ENCODE measurements around the gene MPIG6B.

MPIG6B gene

DNA sequence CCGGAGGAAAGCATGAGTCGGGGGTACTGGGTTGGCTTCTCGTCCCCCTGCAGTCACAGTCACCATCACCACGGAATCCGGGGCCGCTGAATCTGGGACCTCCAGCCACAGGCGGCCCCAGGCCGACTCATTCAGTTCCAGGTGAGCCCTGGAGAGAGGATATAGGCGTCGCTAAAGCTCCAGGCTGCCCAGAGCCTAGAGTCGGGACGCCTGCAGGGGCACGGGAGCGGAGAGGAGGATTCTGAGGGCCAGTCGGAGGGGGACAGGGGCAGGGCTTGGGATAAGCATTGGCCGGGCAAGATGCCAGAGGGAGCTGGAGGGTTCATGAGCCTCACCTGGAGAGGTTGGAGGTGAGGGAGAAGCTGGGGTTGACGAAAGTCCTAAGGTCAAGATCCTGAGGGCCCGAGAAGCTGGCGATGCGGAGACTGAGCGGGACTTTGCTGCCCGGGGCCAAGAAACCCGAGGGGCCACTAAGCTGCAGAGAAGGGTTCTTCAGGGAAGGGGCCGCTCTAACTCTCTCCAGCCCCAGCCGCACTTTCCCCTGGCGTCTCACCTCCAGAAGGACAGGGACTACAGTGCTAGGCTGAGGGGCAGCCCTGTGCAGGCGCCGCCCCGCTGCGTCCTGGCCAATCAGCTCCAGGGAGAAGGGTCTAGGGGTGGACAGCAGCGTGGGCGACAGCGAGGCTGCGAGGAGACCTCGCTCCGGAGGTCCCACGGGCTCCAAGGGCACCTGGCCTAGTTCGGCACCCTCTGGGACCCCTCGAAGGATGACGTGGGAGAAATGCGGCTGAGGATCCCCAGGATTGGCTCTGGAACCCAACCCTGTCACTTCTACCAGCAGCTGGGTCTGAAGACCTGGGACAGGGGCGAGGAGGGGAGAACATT is 43.0 kb downstream of the MPIG6B start:
- no peak for TF ChIP-seq ZFP30 (CRISPR knock-in tag; IDR thresholded peaks at IDR 0.05)
- TF ChIP-seq PPARA (CRISPR knock-in tag; IDR thresholded peaks at IDR 0.05; ENCODE audit: borderline replicate concordance), result no peak
- no peak for TF ChIP-seq TOX (CRISPR knock-in tag; IDR thresholded peaks at IDR 0.05; ENCODE audit: borderline replicate concordance)
- TF ChIP-seq, protein P1, sequence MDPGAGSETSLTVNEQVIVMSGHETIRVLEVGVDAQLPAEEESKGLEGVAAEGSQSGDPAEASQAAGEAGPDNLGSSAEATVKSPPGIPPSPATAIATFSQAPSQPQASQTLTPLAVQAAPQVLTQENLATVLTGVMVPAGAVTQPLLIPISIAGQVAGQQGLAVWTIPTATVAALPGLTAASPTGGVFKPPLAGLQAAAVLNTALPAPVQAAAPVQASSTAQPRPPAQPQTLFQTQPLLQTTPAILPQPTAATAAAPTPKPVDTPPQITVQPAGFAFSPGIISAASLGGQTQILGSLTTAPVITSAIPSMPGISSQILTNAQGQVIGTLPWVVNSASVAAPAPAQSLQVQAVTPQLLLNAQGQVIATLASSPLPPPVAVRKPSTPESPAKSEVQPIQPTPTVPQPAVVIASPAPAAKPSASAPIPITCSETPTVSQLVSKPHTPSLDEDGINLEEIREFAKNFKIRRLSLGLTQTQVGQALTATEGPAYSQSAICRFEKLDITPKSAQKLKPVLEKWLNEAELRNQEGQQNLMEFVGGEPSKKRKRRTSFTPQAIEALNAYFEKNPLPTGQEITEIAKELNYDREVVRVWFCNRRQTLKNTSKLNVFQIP (CRISPR knock-in tag; IDR thresholded peaks at IDR 0.05; ENCODE audit: borderline replicate concordance, low read depth), result no peak
- TF ChIP-seq, protein P2, sequence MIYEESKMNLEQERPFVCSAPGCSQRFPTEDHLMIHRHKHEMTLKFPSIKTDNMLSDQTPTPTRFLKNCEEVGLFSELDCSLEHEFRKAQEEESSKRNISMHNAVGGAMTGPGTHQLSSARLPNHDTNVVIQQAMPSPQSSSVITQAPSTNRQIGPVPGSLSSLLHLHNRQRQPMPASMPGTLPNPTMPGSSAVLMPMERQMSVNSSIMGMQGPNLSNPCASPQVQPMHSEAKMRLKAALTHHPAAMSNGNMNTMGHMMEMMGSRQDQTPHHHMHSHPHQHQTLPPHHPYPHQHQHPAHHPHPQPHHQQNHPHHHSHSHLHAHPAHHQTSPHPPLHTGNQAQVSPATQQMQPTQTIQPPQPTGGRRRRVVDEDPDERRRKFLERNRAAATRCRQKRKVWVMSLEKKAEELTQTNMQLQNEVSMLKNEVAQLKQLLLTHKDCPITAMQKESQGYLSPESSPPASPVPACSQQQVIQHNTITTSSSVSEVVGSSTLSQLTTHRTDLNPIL (CRISPR knock-in tag; IDR thresholded peaks at IDR 0.05; ENCODE audit: low read depth), result no peak
- TF ChIP-seq, protein P3, sequence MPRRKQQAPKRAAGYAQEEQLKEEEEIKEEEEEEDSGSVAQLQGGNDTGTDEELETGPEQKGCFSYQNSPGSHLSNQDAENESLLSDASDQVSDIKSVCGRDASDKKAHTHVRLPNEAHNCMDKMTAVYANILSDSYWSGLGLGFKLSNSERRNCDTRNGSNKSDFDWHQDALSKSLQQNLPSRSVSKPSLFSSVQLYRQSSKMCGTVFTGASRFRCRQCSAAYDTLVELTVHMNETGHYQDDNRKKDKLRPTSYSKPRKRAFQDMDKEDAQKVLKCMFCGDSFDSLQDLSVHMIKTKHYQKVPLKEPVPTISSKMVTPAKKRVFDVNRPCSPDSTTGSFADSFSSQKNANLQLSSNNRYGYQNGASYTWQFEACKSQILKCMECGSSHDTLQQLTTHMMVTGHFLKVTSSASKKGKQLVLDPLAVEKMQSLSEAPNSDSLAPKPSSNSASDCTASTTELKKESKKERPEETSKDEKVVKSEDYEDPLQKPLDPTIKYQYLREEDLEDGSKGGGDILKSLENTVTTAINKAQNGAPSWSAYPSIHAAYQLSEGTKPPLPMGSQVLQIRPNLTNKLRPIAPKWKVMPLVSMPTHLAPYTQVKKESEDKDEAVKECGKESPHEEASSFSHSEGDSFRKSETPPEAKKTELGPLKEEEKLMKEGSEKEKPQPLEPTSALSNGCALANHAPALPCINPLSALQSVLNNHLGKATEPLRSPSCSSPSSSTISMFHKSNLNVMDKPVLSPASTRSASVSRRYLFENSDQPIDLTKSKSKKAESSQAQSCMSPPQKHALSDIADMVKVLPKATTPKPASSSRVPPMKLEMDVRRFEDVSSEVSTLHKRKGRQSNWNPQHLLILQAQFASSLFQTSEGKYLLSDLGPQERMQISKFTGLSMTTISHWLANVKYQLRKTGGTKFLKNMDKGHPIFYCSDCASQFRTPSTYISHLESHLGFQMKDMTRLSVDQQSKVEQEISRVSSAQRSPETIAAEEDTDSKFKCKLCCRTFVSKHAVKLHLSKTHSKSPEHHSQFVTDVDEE (CRISPR knock-in tag; IDR thresholded peaks at IDR 0.05), result no peak
- no peak for TF ChIP-seq CSDC2 (CRISPR knock-in tag; IDR thresholded peaks at IDR 0.05)
- no peak for TF ChIP-seq ZFP3 (CRISPR knock-in tag; IDR thresholded peaks at IDR 0.05)
- TF ChIP-seq ZNF8 (CRISPR knock-in tag; IDR thresholded peaks at IDR 0.05), result no peak
- no peak for TF ChIP-seq TCF4 (CRISPR knock-in tag; IDR thresholded peaks at IDR 0.05; ENCODE audit: borderline replicate concordance)
- no peak for TF ChIP-seq SNAI2 (CRISPR knock-in tag; IDR thresholded peaks at IDR 0.05)
- TF ChIP-seq GLIS3 (CRISPR knock-in tag; IDR thresholded peaks at IDR 0.05), result no peak
- TF ChIP-seq, protein P4, sequence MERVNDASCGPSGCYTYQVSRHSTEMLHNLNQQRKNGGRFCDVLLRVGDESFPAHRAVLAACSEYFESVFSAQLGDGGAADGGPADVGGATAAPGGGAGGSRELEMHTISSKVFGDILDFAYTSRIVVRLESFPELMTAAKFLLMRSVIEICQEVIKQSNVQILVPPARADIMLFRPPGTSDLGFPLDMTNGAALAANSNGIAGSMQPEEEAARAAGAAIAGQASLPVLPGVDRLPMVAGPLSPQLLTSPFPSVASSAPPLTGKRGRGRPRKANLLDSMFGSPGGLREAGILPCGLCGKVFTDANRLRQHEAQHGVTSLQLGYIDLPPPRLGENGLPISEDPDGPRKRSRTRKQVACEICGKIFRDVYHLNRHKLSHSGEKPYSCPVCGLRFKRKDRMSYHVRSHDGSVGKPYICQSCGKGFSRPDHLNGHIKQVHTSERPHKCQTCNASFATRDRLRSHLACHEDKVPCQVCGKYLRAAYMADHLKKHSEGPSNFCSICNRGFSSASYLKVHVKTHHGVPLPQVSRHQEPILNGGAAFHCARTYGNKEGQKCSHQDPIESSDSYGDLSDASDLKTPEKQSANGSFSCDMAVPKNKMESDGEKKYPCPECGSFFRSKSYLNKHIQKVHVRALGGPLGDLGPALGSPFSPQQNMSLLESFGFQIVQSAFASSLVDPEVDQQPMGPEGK (CRISPR knock-in tag; IDR thresholded peaks at IDR 0.05; ENCODE audit: borderline replicate concordance), result no peak
- TF ChIP-seq ZNF565 (CRISPR knock-in tag; conservative IDR thresholded peaks at IDR 0.05; ENCODE audit: low read depth), result no peak
- TF ChIP-seq ZNF70 (CRISPR knock-in tag; IDR thresholded peaks at IDR 0.05), result no peak
- TF ChIP-seq ISL1 (CRISPR knock-in tag; IDR thresholded peaks at IDR 0.05), result no peak
- TF ChIP-seq ESRRG (CRISPR knock-in tag; IDR thresholded peaks at IDR 0.05), result no peak
- no peak for TF ChIP-seq ZC3H10 (CRISPR knock-in tag; IDR thresholded peaks at IDR 0.05)
- TF ChIP-seq ARNTL (CRISPR knock-in tag; IDR thresholded peaks at IDR 0.05; ENCODE audit: borderline replicate concordance, low read depth), result no peak
- no peak for TF ChIP-seq OSR1 (CRISPR knock-in tag; IDR thresholded peaks at IDR 0.05)
- peak; percentile 81 for ATAC-seq

DNA sequence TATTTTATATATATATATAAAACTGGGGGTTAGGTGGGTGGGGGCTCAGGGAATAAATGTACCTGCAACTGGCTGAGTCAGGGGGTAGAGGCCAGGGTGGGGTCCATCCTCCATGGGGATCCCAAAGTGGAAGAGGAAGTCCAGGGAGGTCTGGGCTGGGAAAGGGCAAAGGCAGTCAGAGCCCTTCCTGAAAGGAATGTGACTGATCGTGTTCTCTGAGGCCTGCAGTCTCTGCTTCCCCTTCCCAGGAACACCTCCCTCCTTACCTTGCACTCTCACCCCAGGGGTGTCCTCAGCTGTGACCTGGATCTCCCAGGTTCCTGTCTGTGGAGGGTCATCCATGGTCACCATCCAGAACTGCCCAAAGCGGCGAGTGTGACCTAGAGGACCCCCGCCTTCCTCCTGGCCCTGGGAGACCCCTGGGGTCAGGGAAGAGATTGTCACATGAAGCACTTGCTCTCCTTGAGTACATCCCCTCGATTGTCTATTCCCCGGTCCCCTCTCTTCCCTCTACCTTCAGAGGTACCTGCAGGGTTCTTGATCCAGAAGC is 44.0 kb downstream of the MPIG6B start:
- no peak for ATAC-seq
- no peak for TF ChIP-seq ZNF70 (CRISPR knock-in tag; IDR thresholded peaks at IDR 0.05)

DNA sequence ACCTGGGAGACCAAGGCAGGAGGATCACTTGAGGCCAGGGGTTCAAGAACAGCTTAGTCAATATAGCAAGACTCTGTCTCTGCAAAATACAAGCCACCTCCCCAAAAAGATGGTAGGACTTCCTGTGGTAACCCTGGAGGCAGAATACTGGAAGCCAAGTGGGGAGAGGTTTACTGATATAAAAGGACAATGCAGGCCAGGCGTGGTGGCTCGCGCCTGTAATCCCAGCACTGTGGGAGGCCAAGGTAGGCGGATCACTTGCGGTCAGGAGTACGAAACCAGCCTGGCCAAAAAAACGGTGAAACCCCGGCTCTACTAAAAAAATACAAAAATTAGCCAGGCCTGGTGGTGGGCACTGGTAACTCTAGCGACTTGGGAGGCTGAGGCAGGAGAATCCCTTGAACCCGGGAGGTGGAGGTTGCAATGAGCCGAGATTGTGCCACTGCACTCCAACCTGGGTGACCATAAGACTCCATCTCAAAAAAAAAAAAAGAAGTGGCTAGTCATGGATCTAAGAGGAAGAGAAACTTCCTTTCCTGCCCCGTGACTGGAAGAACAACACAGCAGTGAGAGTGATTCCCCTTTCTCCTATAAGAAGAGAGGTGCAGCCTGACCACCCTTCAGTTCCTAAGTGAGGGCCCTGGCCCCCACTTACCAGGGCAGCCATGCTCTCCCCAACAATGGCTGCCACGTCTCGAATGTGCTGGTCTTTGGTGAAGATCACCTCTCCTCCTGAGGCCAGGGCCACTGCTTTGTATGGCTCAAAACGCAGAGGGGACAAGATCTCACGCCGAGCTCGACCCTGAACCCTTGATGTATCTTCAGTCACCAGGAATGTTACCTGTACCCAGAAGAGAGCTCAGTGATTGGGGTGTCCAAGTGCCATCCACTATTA is 45.4 kb downstream of the MPIG6B start:
- ATAC-seq, result no peak
- TF ChIP-seq, protein P4 (CRISPR knock-in tag; IDR thresholded peaks at IDR 0.05; ENCODE audit: borderline replicate concordance), result no peak
- no peak for TF ChIP-seq ZNF70 (CRISPR knock-in tag; IDR thresholded peaks at IDR 0.05)
- TF ChIP-seq TCF4 (CRISPR knock-in tag; IDR thresholded peaks at IDR 0.05; ENCODE audit: borderline replicate concordance), result no peak
- TF ChIP-seq RARB (CRISPR knock-in tag; IDR thresholded peaks at IDR 0.05), result no peak
- TF ChIP-seq, protein P3 (CRISPR knock-in tag; IDR thresholded peaks at IDR 0.05), result no peak
- no peak for TF ChIP-seq PPARA (CRISPR knock-in tag; IDR thresholded peaks at IDR 0.05; ENCODE audit: borderline replicate concordance)
- no peak for TF ChIP-seq CSDC2 (CRISPR knock-in tag; IDR thresholded peaks at IDR 0.05)
